ENCODE measurements around the gene USP37.

GRCh38 chr2:218425531-218425930 lies 142.6 kb downstream of the USP37 start:
- TF ChIP-seq HHEX (CRISPR knock-in tag; IDR thresholded peaks at IDR 0.05) (no peak), ATF7 (IDR thresholded peaks at IDR 0.05) (no peak), ATF7 (CRISPR knock-in tag; IDR thresholded peaks at IDR 0.05) (no peak), ESRRA (CRISPR knock-in tag; IDR thresholded peaks at IDR 0.05; ENCODE audit: low read depth) (no peak), MYC (CRISPR knock-in tag; IDR thresholded peaks at IDR 0.05; ENCODE audit: borderline replicate concordance) (no peak), ATF1 (CRISPR knock-in tag; IDR thresholded peaks at IDR 0.05) (no peak), FOXP1 (IDR thresholded peaks at IDR 0.05) (no peak), FOXP1 (CRISPR knock-in tag; IDR thresholded peaks at IDR 0.05) (no peak), CTCF (CRISPR knock-in tag; IDR thresholded peaks at IDR 0.05) (no peak), ZNF776 (CRISPR knock-in tag; IDR thresholded peaks at IDR 0.05) (no peak), PRPF4 (IDR thresholded peaks at IDR 0.05; ENCODE audit: low read depth, low read length, poor library complexity, severe bottlenecking) (no peak)

Measured in HepG2 (cell line).